Psoas muscle (tissue), 8 donors: ENCODE results near the gene RRP9. TPM values are rescaled to one million over a fixed set of nuclear protein-coding genes. Genes with fewer than 3 reads are reported as not detected.
A peak's percentile ranks its signal among the peaks of the same experiment; 100 is the strongest.

Experiments
- ATAC-seq, 4 donors: fragments of 200-7000 bp; cut with Tn5 transposase; one replicate each; pipeline ENCODE4 v1.9.1; 2020; ENCODE audit warnings: moderate library complexity in 3 of 4, mild to moderate bottlenecking in 2 of 4
- DNase-seq, 2 donors: peaks; one replicate each; pipeline ENCODE4 v3.0.0-alpha.2; 2020
- H3K27ac ChIP-seq: fragments of 200-600 bp; one replicate; pipeline ENCODE4 v1.8.0; 2022
- H3K27me3 ChIP-seq, 3 donors: fragments of 200-600 bp in 1 of 3; one replicate each; pipeline versions ENCODE4 v1.6.1 to v1.8.0; 2013 to 2022; ENCODE audit warnings: low read length in 2 of 3, mild to moderate bottlenecking in 2 of 3, moderate library complexity in 1 of 3; ENCODE audit not compliant: insufficient read depth in 3 of 3
- H3K36me3 ChIP-seq, 2 donors: fragments of 200-600 bp in 1 of 2; one replicate each; pipeline versions ENCODE4 v1.6.1 to v1.8.0; 2013 to 2022; ENCODE audit warnings: low read depth in 1 of 2, mild to moderate bottlenecking in 1 of 2, moderate library complexity in 1 of 2; ENCODE audit not compliant: insufficient read depth in 1 of 2
- H3K4me1 ChIP-seq: fragments of 200-600 bp; one replicate; pipeline ENCODE4 v1.8.0; 2022
- H3K4me3 ChIP-seq: fragments of 200-600 bp; one replicate; pipeline ENCODE4 v1.8.0; 2022; ENCODE audit warnings: mild to moderate bottlenecking
- H3K9me3 ChIP-seq: fragments of 200-600 bp; one replicate; pipeline ENCODE4 v1.8.0; 2022
- CTCF ChIP-seq: fragments of 200-600 bp; IDR thresholded peaks from one replicate; pipeline ENCODE4 v1.8.0; 2022; ENCODE audit warnings: antibody characterized with exemption
- WGBS, 3 donors: extraction: QIAGEN DNeasy Blood & Tissue Kit; methylation state at CpG; one replicate each; pipeline versions ENCODE4 v1.1.6 to v1.1.7; 2013; 5-methylcytosine and 5-hydroxymethylcytosine counted together
- intact Hi-C, 2 donors: fragments of 100-400 bp; cut with DNase I; formaldehyde crosslinking; loops; one replicate each; pipeline versions ENCODE4 v1.11.0 to v1.14.2; 2022
- polyA plus RNA-seq, 3 donors: library from polyadenylated mRNA; stranded (reverse); fragments of 200-250 nt; gene quantifications; one replicate each; pipeline ENCODE4 v1.2.3, GENCODE V29; 2013
- total RNA-seq, 4 donors: library from RNA; stranded (reverse); fragmentation: NEBNext Ultra II Directional in 2 of 4; extraction: Animal tissue kit (Norgen Biotek cat#: 25700) in 2 of 4; gene quantifications; one replicate each; pipeline versions ENCODE4 v1.2.1 to v1.2.4, GENCODE V29; 2021 to 2023
- donor health status: healthy with polysubstance abuse.
- donor health status: DM: no; HTN: no; CAD: no; lungs with moderate emphysema.
- donor health status: Bipolar disorder and iron deficiency.
- donor health status: healthy.
- donor health status: DM: yes; HTN: yes; CAD: no.
- donor health status: DM: no; HTN: no; CAD: no.
- donor health status: DM: no; HTN: no; CAD: no.
- donor health status: DM: yes; HTN: yes; CAD: no.

The RRP9 gene
- total and polyA plus RNA-seq, 7 donors: 19.9 to 61.4 (median 28.2) TPM

DNA sequence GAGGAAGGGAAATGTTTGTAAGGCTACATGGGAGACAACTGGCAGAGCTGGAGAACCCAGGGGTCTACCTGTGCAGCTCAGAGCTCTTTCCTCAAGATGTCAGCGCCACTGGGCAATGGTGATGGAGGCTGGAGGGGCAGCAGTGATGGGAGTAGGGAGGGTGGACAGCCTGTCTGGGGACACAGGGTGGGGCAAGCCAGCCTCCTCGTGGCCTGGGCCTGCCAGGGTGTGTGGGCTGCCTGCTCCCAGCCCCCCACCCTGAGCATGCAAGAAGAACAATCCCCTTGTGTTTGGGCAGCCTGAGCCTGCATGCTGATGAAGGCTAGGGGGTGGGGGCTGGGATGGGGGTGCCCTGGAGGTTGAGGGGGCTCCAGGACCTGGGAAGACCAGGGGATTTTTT is 24.3 kb upstream of the RRP9 start:
- intact Hi-C loops: no loop called here
- Histone ChIP-seq H3K27ac (peak overlapping the region; percentile 82), H3K27me3 (no peaks in the 10 kb centered on the region), H3K9me3 (no peaks in the 10 kb centered on the region), H3K4me3 (peak overlapping the region; percentile 81), H3K36me3 (peaks cover 0 to 6% of the 10 kb centered on the region in 2 donors), H3K4me1 (peaks cover 60% of the 10 kb centered on the region)
- no peak for DNase-seq
- 60 to 67% (median 61%) methylated on average over 2 of the region's 2 CpGs for WGBS, 3 donors
- ATAC-seq: no peak
- TF ChIP-seq CTCF: no peak

- Histone ChIP-seq H3K27ac (peak overlapping the region; percentile 64), H3K9me3 (no peaks in the 10 kb centered on the region), H3K4me1 (peaks cover 48% of the 10 kb centered on the region), H3K27me3 (no peaks in the 10 kb centered on the region), H3K4me3 (peak overlapping the region; percentile 6), H3K36me3 (peaks cover 0 to 21% of the 10 kb centered on the region in 2 donors)
- TF ChIP-seq CTCF: no peak
- no peak for ATAC-seq
- DNase-seq: no peak
- intact Hi-C loops: no loop called here
- WGBS, 3 donors: 39 to 58% (median 40%) methylated on average over 3 to 4 of the region's 4 CpGs
Measured at GRCh38 chr3:51964521-51964920, 22.8 kb upstream of the RRP9 start.

DNA sequence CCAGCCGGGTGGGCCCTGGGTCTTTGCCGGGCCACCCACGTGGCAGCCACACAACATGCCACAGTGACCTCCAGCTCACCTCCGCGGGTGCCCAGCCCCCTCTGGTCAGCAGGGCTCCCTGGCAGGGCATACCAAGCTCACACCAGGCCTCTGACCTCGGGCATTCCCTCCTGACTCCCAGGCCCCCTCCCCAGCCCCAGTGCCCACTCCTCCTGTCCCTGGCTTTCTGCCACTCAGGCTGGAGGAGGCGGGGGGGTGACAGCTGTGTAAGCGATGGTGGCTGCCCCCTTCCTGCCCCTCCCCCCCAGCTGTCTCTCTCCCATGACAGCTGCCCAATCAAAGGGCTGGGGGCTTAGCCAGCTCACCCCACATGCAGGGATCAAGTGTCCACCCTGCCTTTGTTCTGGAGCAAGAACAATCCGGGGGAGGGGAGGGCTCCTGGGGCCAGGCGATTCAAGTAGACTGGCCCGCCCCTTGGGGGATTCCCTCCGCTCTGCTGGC is 22.3 kb upstream of the RRP9 start:
- intact Hi-C loops: no loop called here
- WGBS, 3 donors: 19 to 29% (median 27%) methylated on average over 8 to 12 of the region's 12 CpGs
- TF ChIP-seq CTCF: no peak
- Histone ChIP-seq H3K36me3 (peaks cover 0 to 26% of the 10 kb centered on the region in 2 donors), H3K27ac (peak overlapping the region; percentile 64), H3K4me3 (peak overlapping the region; percentile 1), H3K4me1 (peaks cover 48% of the 10 kb centered on the region), H3K27me3 (no peaks in the 10 kb centered on the region), H3K9me3 (no peaks in the 10 kb centered on the region)
- ATAC-seq: peak; percentile 53 to 76 (median 62)
- peak; percentile 66 to 82 for DNase-seq

DNA sequence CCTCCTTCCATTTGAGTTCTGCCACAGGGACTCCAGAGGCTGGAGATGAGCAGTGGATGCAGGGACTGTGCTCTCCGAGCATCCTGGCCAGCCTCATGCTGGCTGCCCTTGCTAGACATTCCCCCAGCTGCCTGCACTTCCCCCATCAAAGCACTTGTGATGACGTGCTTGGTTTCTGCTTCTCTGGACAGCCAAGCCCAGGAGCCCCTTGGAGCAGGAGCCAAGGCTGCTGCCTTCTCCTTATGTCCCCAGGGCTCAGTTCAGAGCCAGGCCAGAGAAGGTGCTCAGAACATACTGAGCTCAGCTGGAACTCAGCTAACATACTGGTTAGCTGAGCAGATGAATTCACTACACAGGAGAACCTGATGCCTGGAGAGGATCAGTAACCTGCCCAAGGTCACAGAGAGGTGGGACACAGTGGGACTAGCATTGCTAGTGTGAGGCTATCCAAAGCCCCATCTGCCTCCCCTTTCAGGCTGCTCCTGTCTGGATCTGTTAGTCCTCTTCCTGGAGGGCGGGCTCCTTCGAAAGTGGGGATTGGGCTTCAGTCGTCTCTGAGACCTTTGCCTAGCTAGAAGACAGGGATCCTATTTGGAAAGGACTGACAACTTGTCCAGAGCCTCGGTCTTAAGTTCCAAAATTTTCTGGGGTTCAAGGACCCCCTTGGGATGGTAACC is 21.3 kb upstream of the RRP9 start:
- ATAC-seq: peak; percentile 11 to 26 (median 20)
- intact Hi-C loops: no loop called here
- H3K36me3 ChIP-seq: peaks cover 0 to 36% of the 10 kb centered on the region in 2 donors
- no peaks in the 10 kb centered on the region for H3K27me3 ChIP-seq
- no peak for TF ChIP-seq CTCF
- H3K27ac ChIP-seq: peak overlapping the region; percentile 64
- 44 to 57% (median 50%) methylated on average over 6 of the region's 6 CpGs for WGBS, 3 donors
- peak overlapping the region; percentile 1 for H3K4me3 ChIP-seq
- H3K4me1 ChIP-seq: peaks cover 48% of the 10 kb centered on the region
- DNase-seq: no peak
- no peaks in the 10 kb centered on the region for H3K9me3 ChIP-seq
